Mucosa of descending colon (tissue), 3 donors: ENCODE data around the gene KANK2. TPM values are rescaled to one million over a fixed set of nuclear protein-coding genes. Genes with fewer than 3 reads are reported as not detected.
A peak's percentile ranks its signal among the peaks of the same experiment; 100 is the strongest.

Source experiments
- ATAC-seq: fragments of 200-7000 bp; cut with Tn5 transposase; one replicate; pipeline ENCODE4 v1.9.1; 2020; ENCODE audit warnings: mild to moderate bottlenecking, moderate library complexity
- DNase-seq, 3 donors: peaks; one replicate each; pipeline ENCODE4 v3.0.0-alpha.2; 2020
- H3K36me3 ChIP-seq: fragments of 200-600 bp; one replicate; pipeline ENCODE4 v1.8.0; 2021; ENCODE audit warnings: low read depth, mild to moderate bottlenecking
- H3K4me1 ChIP-seq: fragments of 200-600 bp; one replicate; pipeline ENCODE4 v1.8.0; 2021; ENCODE audit warnings: low read depth, mild to moderate bottlenecking
- H3K4me3 ChIP-seq: fragments of 200-600 bp; one replicate; pipeline ENCODE4 v1.8.0; 2021; ENCODE audit warnings: mild to moderate bottlenecking
- H3K9me3 ChIP-seq: fragments of 200-600 bp; one replicate; pipeline ENCODE4 v1.8.0; 2021; ENCODE audit warnings: mild to moderate bottlenecking
- intact Hi-C, 2 donors: fragments of 100-400 bp; cut with DNase I in 1 of 2; cut with micrococcal nuclease in 1 of 2; formaldehyde crosslinking; loops; one replicate each; pipeline versions ENCODE4 v1.11.0 to v1.11.1; 2022; cut with DNase I, micrococcal nuclease
- total RNA-seq, 3 donors: library from RNA; stranded (reverse); fragmentation: NEBNext Ultra II Directional in 2 of 3; extraction: Animal tissue kit (Norgen Biotek cat#: 25700) in 2 of 3; gene quantifications; one replicate each; pipeline versions ENCODE4 v1.2.1 to v1.2.4, GENCODE V29; 2021 to 2023
- TF ChIP-seq, protein P1 (sequence below): fragments of 200-600 bp; IDR thresholded peaks from one replicate; pipeline ENCODE4 v1.8.0; 2022; ENCODE audit warnings: antibody characterized with exemption, mild to moderate bottlenecking
- donor health status: DM: no; HTN: no; CAD: no; lungs with moderate emphysema.
- donor health status: DM: no; HTN: no; CAD: no.
- donor health status: DM: no; HTN: yes; CAD: no.

KANK2 gene
- total RNA-seq, 3 donors from 2014 or later, result 28.0 to 562 (median 77.5) TPM

DNA sequence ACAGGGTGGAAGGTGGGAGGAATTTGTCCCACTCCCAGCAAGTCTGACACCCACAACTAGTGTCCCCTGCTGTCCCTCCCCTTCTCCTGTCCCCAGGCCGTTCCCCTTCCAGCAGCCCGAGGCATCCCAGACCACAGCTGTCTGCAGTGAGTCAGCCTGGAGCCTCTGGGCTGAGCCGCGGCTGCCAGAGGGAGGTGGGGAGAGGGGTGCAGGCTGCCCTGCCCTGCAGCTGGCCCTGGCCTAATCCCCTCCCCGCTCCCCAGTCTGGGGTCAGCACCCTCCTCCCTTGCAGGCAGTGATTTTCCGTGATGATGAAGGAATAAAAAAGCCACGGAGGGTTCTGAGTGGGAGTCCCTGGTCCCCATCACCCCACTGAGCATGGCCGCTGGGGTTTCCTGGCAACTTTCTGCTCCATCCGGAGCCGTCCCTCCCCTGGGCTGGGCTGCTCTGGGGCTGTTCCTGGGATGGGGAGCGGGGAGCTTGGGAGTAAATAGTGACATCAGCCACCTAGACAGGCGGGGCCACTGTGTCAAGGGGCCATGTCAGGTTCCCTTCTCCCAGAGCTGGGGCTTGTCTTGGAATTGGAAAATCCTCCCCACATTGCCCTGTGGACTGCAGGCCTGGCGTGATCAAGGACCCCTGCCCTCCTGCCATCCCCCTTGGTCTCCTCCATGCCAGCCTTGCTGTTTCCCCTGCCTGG, 58.6 kb downstream of the KANK2 start:
- Histone ChIP-seq H3K4me3 (no peak overlapping the region), H3K4me1 (peaks cover 28% of the 10 kb centered on the region), H3K36me3 (no peaks in the 10 kb centered on the region), H3K9me3 (no peaks in the 10 kb centered on the region)
- peak; percentile 53 for ATAC-seq
- intact Hi-C loops, result loop anchor here in 1 of 2 donors (5.0 kb wide), 1 partner anchor 64 kb away; no protein-coding TSS in a partner anchor
- DNase-seq, result peak; percentile 45 to 81 (median 64)
- TF ChIP-seq, protein P1, sequence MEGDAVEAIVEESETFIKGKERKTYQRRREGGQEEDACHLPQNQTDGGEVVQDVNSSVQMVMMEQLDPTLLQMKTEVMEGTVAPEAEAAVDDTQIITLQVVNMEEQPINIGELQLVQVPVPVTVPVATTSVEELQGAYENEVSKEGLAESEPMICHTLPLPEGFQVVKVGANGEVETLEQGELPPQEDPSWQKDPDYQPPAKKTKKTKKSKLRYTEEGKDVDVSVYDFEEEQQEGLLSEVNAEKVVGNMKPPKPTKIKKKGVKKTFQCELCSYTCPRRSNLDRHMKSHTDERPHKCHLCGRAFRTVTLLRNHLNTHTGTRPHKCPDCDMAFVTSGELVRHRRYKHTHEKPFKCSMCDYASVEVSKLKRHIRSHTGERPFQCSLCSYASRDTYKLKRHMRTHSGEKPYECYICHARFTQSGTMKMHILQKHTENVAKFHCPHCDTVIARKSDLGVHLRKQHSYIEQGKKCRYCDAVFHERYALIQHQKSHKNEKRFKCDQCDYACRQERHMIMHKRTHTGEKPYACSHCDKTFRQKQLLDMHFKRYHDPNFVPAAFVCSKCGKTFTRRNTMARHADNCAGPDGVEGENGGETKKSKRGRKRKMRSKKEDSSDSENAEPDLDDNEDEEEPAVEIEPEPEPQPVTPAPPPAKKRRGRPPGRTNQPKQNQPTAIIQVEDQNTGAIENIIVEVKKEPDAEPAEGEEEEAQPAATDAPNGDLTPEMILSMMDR, result no peak

DNA sequence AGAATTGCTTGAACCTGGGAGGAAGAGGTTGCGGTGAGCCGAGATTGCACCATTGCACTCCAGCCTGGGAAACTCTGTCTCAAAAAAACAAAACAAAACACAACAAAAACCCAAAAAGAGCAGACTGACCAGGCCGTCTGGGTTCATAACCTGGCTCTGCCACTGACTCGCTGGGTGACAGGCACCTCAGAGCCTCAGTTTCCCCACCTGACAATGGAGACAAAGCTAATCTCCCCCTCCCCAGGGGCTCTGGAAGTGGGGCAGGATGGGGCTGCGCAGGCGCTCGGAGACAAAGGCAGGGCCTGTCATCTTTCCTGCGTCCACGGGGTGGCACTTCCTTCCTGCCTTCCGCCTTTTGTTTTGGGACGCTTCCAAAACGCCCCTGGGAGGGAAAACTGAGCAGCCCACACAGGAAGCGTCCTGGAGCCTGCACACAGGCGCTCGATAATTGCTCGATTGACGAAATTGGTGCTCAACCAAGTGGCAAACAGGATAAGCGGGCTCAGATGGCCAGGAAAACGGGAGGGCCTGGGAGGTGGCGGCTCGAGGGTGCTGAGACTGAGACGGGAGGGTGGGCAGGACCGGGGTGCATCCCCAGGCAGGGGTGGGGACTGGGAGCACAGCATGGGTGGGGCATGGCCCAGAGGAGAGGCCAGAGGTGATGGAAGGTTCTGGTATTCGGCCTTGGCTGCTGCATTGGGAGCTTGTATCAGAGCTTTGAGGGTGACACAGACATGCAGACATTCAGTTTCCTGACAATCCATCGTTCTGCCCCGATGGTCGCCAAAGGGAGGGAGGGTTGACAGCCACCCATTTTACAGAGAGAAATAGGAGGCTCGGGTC, 59.6 kb downstream of the KANK2 start:
- TF ChIP-seq, protein P1, result peak; percentile 65
- Histone ChIP-seq H3K4me1 (peaks cover 22% of the 10 kb centered on the region), H3K36me3 (no peaks in the 10 kb centered on the region), H3K9me3 (no peaks in the 10 kb centered on the region), H3K4me3 (no peak overlapping the region)
- peak; percentile 69 to 76 (median 73) for DNase-seq
- intact Hi-C loops, result loop anchor here (2.0 to 5.0 kb wide), 2 partner anchors 65 to 67 kb away; no protein-coding TSS in a partner anchor
- ATAC-seq, result peak; percentile 67

DNA sequence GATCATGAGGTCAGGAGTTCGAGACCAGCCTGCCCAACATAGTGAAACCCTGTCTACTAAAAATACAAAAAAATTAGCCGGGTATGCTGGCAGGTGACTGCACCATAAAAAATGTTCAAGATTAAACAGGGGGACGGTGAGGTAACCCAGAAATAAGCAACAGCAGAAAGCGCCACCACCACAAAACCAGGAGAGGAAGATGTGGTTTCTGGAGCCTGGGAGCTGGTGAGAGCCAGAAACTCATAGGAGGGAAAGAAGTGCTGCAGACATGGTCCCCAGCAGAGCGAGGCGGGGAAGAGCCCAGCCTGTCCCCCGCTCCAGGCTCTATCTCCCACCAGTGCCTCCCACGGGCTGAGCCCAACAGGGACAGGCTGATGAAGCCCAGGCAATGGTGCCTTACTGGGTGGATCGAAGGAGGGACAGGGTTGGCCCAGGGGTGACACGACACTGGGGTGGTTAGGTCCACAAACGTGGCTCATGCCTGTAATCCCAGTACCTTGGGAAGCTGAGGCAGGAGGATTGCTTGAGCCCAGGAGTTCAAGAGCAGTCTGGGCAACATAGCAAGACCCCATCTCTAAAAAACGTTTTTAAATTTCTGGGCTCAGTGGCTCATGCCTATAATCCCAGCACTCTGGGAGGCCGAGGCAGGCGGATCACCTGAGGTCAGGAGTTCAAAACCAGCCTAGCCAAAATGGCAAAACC, 60.8 kb downstream of the KANK2 start:
- intact Hi-C loops, result loop anchor here (2.0 to 5.0 kb wide), 2 partner anchors 66 to 68 kb away; no protein-coding TSS in a partner anchor
- Histone ChIP-seq H3K4me3 (no peak overlapping the region), H3K9me3 (no peaks in the 10 kb centered on the region), H3K4me1 (peaks cover 16% of the 10 kb centered on the region), H3K36me3 (no peaks in the 10 kb centered on the region)
- TF ChIP-seq, protein P1, result no peak
- ATAC-seq (no peak), DNase-seq (no peak)

DNA sequence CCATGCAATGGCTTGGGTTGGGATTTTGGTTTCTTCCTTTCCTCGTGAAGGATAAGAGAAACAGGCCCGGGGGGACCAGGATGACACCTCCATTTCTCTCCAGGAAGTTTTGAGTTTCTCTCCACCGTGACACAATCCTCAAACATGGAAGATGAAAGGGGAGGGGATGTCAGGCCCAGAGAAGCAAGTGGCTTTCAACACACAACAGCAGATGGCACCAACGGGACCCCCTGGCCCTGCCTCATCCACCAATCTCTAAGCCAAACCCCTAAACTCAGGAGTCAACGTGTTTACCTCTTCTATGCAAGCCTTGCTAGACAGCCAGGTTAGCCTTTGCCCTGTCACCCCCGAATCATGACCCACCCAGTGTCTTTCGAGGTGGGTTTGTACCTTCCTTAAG, 65.9 kb downstream of the KANK2 start:
- H3K4me1 ChIP-seq, result no peaks in the 10 kb centered on the region
- ATAC-seq, result no peak
- peaks cover 7% of the 10 kb centered on the region for H3K36me3 ChIP-seq
- TF ChIP-seq, protein P1, result no peak
- no peak overlapping the region for H3K4me3 ChIP-seq
- no peaks in the 10 kb centered on the region for H3K9me3 ChIP-seq
- DNase-seq, result no peak
- intact Hi-C loops, result no loop called here

DNA sequence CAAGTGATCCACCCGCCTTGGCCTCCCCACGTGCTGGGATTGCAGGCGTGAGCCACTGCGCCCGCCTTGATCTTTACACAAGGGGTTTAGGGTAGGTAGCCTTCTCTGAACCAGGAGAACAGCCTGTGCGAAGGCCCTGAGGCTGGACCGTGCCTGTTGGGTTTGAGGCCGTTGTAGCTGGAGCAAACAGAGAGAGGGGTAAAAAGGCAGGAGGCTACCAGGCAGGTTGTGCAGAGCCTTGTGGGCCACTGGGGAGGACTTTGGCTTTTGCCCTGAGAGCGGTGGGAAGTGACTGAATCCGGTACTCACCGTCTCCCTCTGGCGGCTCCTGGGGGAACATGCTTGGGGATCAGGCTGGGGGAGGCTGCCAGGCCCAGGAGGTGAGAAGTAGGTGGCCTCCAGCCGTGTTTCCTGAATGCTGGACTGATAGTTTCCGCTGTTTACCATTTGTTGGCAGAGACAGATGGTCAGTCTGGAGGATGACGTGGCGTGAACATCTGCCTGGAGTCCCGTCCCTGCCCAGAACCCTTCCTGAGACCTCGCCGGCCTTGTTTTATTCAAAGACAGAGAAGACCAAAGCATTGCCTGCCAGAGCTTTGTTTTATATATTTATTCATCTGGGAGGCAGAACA, 66.4 kb downstream of the KANK2 start:
- H3K4me1 ChIP-seq, result no peaks in the 10 kb centered on the region
- no peak overlapping the region for H3K4me3 ChIP-seq
- TF ChIP-seq, protein P1, result peak; percentile 80
- ATAC-seq (peak; percentile 84), DNase-seq (peak; percentile 75 to 87 (median 85))
- H3K9me3 ChIP-seq, result no peaks in the 10 kb centered on the region
- peaks cover 7% of the 10 kb centered on the region for H3K36me3 ChIP-seq
- intact Hi-C loops, result no loop called here
